Panc1 (cell line): ENCODE measurements around the gene SNX7. TPM values are rescaled to one million over a fixed set of nuclear protein-coding genes. Genes with fewer than 3 reads are reported as not detected.
A peak's percentile ranks its signal among the peaks of the same experiment; 100 is the strongest.

Experiments
- ATAC-seq: fragments of 200-7000 bp; cut with Tn5 transposase; 2 replicates; pipeline ENCODE4 v1.9.1; 2020; ENCODE audit warnings: mild to moderate bottlenecking, moderate library complexity
- BruUV-seq: library from RNA; stranded (reverse); fragments of 400-500 nt; replicated peaks from 2 replicates; lab custom pipeline; 2021; lab: Mats Ljungman, UMichigan
- CTCF ChIA-PET: fragments of 300-600 bp; sonication (Branson Sonifier 250); formaldehyde crosslinking; loops from one replicate; lab custom pipeline; 2022; ENCODE audit warnings: antibody characterized with exemption; lab: Charles Lee
- POLR2A ChIA-PET: fragments of 300-600 bp; sonication (Branson Sonifier 250); formaldehyde crosslinking; loops from one replicate; lab custom pipeline; 2022; ENCODE audit warnings: antibody characterized with exemption; lab: Charles Lee
- DNase-seq: peaks from one replicate; pipeline ENCODE4 v3.0.0-alpha.2; 2010; ENCODE audit warnings: low read depth, low spot score
- H3K27ac ChIP-seq: 2 replicates; pipeline ENCODE4 v1.5.1; 2011; ENCODE audit warnings: mild to moderate bottlenecking, low read length, inconsistent platforms
- H3K27me3 ChIP-seq: fragments of 200-500 bp; sonication (Bioruptor generic); 2 replicates; pipeline ENCODE4 v1.6.0; 2014; ENCODE audit warnings: low read length, inconsistent platforms; ENCODE audit not compliant: control insufficient read depth, insufficient read depth
- H3K36me3 ChIP-seq: fragments of 200-500 bp; sonication (Bioruptor generic); 2 replicates; pipeline ENCODE4 v1.5.1; 2014; ENCODE audit warnings: inconsistent platforms, mild to moderate bottlenecking, low read length, moderate library complexity; ENCODE audit not compliant: control insufficient read depth, insufficient read depth
- H3K4me1 ChIP-seq: 2 replicates; pipeline ENCODE4 v1.5.1; 2011; ENCODE audit warnings: inconsistent platforms, mild to moderate bottlenecking, low read length, moderate library complexity; ENCODE audit not compliant: control insufficient read depth, insufficient read depth
- H3K4me3 ChIP-seq, 2 experiments: 2 replicates each; pipeline ENCODE4 v1.5.1; 2011 to 2012; ENCODE audit warnings: low read depth in 2 of 2, low read length in 2 of 2, mild to moderate bottlenecking in 2 of 2, inconsistent platforms in 1 of 2, moderate library complexity in 1 of 2
- H3K9me3 ChIP-seq: fragments of 200-500 bp; sonication (Bioruptor generic); 2 replicates; pipeline ENCODE4 v1.5.1; 2014; ENCODE audit warnings: low read depth, mild to moderate bottlenecking, inconsistent platforms, low read length, moderate library complexity; ENCODE audit not compliant: control insufficient read depth, insufficient read depth
- CTCF ChIP-seq: fragments of 450-650 bp; IDR thresholded peaks from 2 replicates; pipeline ENCODE4 v1.5.1; 2017; ENCODE audit warnings: mild to moderate bottlenecking
- POLR2AphosphoS5 ChIP-seq: IDR thresholded peaks from 2 replicates; pipeline ENCODE4 v1.6.1; 2012; ENCODE audit warnings: mild to moderate bottlenecking, low read depth, low read length, moderate library complexity
- REST ChIP-seq, 2 experiments: IDR thresholded peaks; 2 replicates each; pipeline ENCODE4 v1.6.1; 2011 to 2012; ENCODE audit warnings: low read depth in 2 of 2, control low read depth in 1 of 2, low read length in 1 of 2, mild to moderate bottlenecking in 1 of 2, moderate library complexity in 1 of 2; ENCODE audit not compliant: insufficient read depth in 1 of 2
- SIN3A ChIP-seq: IDR thresholded peaks from 2 replicates; pipeline ENCODE4 v1.6.1; 2012; ENCODE audit warnings: low read depth, mild to moderate bottlenecking, low read length, moderate library complexity, borderline replicate concordance; ENCODE audit not compliant: insufficient read depth
- TCF7L2 ChIP-seq: IDR thresholded peaks from 2 replicates; pipeline ENCODE4 v1.6.1; 2011; ENCODE audit warnings: mild to moderate bottlenecking, low read depth, low read length, inconsistent platforms
- in situ Hi-C: cut with HindIII; loops from 2 replicates; pipeline ENCODE4 v1.10.0; 2016; ENCODE audit warnings: low sequenced_read_pairs, low pct_unique_long_range_greater_than_20kb
- intact Hi-C: fragments of 100-400 bp; cut with micrococcal nuclease; formaldehyde crosslinking; loops from one replicate; pipeline ENCODE4 v1.10.0; 2022; ENCODE audit not compliant: unreplicated experiment
- total RNA-seq: library from RNA; stranded (reverse); gene quantifications from one replicate; pipeline ENCODE4 v1.2.1, GENCODE V29; 2021; ENCODE audit not compliant: unreplicated experiment

The SNX7 gene
- total RNA-seq, 1 experiment from 2014 or later, result 37.4 TPM

- TF ChIP-seq TCF7L2 (no peak), SIN3A (no peak), REST (IDR thresholded peaks at IDR 0.05; ENCODE audit: insufficient read depth in 1 of 2, low read depth in 2 of 2, low read length in 1 of 2) (no peak), POLR2AphosphoS5 (no peak), CTCF (peak; percentile 39; the same call in 1 of the 2 replicates)
- POLR2A ChIA-PET, result no interaction called here
- in situ Hi-C loops (no loop called here), intact Hi-C loops (no loop called here)
- H3K4me3 ChIP-seq, result no peak overlapping the region
- DNase-seq, result no peak
- H3K27ac ChIP-seq, result no peak overlapping the region
- H3K36me3 ChIP-seq, result no peaks in the 10 kb centered on the region
- H3K9me3 ChIP-seq, result no peaks in the 10 kb centered on the region
- H3K27me3 ChIP-seq, result no peaks in the 10 kb centered on the region
- CTCF ChIA-PET, result no interaction called here
- ATAC-seq, result no peak
- H3K4me1 ChIP-seq, result no peaks in the 10 kb centered on the region
- no TSS peak for BruUV-seq
Observed at GRCh38 chr1:98749152-98749756, 87.7 kb downstream of the SNX7 start.

GRCh38 chr1:98754176-98754575, 92.7 kb downstream of the SNX7 start:
- H3K27ac ChIP-seq, result no peak overlapping the region
- no peak for ATAC-seq
- H3K4me3 ChIP-seq, result no peak overlapping the region
- no peaks in the 10 kb centered on the region for H3K27me3 ChIP-seq
- intact Hi-C loops (no loop called here), in situ Hi-C loops (no loop called here)
- no TSS peak for BruUV-seq
- H3K4me1 ChIP-seq, result no peaks in the 10 kb centered on the region
- no peak for TF ChIP-seq SIN3A
- no peak for TF ChIP-seq CTCF
- no peak for TF ChIP-seq POLR2AphosphoS5
- TF ChIP-seq REST (IDR thresholded peaks at IDR 0.05; ENCODE audit: insufficient read depth in 1 of 2, low read depth in 2 of 2, low read length in 1 of 2), result no peak
- no peak for TF ChIP-seq TCF7L2
- no peak for DNase-seq
- ChIA-PET POLR2A (no interaction called here), CTCF (no interaction called here)
- no peaks in the 10 kb centered on the region for H3K36me3 ChIP-seq
- H3K9me3 ChIP-seq, result no peaks in the 10 kb centered on the region
